ENCODE results near the gene PGAP1.

DNA sequence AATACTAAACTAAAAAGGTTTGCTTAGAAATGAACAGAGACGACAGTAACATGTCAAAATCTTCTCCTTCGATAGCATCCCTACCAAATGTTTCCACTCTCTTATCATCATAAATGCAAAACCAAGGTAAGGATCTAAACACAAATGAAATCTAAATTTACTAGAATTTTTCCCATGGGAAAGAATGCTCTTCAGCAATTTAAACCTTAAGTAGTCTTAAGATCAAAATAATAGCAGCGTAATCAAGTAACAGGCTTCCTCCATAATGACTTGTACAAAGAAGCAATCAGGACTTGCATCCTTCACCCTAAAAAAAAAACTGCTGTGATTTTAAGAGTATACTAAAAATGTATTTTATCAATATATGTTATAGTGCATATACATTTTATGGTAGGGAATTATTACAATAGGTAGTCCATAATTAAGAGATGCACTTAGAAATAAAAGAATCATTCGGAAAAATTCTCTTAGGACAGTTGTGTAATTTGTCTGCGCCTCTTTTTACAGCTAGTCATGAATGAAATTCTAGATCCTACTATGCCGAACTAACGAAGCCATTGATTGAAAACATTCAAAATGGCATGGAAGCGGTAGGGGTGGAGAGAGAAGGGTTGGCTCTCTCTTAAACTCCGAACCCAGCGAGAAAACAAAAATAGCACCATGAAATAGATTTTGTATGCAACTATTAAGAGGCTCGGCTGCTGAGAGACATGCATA lies 1.3 kb downstream of the PGAP1 start:
- TF ChIP-seq EZH2 (IDR thresholded peaks at IDR 0.05; ENCODE audit: insufficient read depth, poor library complexity, severe bottlenecking), result no peak
- TF ChIP-seq EZH2phosphoT487 (IDR thresholded peaks at IDR 0.05; ENCODE audit: insufficient read depth, low read depth), result no peak
